Activated naive CD8-positive, alpha-beta T cell treated with anti-CD3 and anti-CD28 coated beads for 36 hours (primary cell): ENCODE results near the gene VCAN. TPM values are rescaled to one million over a fixed set of nuclear protein-coding genes. Genes with fewer than 3 reads are reported as not detected.
"Not testable (repeated sequence)": the region's sequence is repeated elsewhere in the genome, so short reads cannot be mapped to it uniquely, and the experiment has no call there.

Experiments
- DNase-seq: peaks from one replicate; pipeline ENCODE4 v3.0.0; 2021
- H3K27ac Mint-ChIP-seq: one replicate; pipeline ENCODE4 v1.8.0; 2022; ENCODE audit warnings: mild to moderate bottlenecking, moderate library complexity, mixed read lengths
- H3K27me3 Mint-ChIP-seq: one replicate; pipeline ENCODE4 v1.8.0; 2022; ENCODE audit warnings: mild to moderate bottlenecking, mixed read lengths
- H3K36me3 Mint-ChIP-seq: one replicate; pipeline ENCODE4 v1.8.0; 2021; ENCODE audit warnings: mild to moderate bottlenecking, mixed read lengths
- H3K4me1 Mint-ChIP-seq: one replicate; pipeline ENCODE4 v1.8.0; 2021; ENCODE audit warnings: mixed read lengths
- H3K4me3 Mint-ChIP-seq: one replicate; pipeline ENCODE4 v1.8.0; 2022; ENCODE audit warnings: mild to moderate bottlenecking, moderate library complexity, mixed read lengths
- H3K9me3 Mint-ChIP-seq: one replicate; pipeline ENCODE4 v1.8.0; 2022; ENCODE audit warnings: mixed read lengths
- total RNA-seq, 2 experiments: library from RNA; stranded (reverse); gene quantifications; one replicate each; pipeline ENCODE4 v1.2.3, GENCODE V29; 2021

The VCAN gene
- total RNA-seq = not detected

- peaks cover 2% of the 10 kb centered on the region for H3K36me3 Mint-ChIP-seq
- DNase-seq = no peak
- no peak within 1 kb of the TSS for H3K27ac Mint-ChIP-seq
- H3K4me3 Mint-ChIP-seq = peak within 1 kb of the TSS; percentile 61
- no peaks in the 10 kb centered on the region for H3K9me3 Mint-ChIP-seq
- peaks cover 33% of the 10 kb centered on the region for H3K4me1 Mint-ChIP-seq
- H3K27me3 Mint-ChIP-seq = peaks cover 91% of the 10 kb centered on the region
These were observed at the start of gene VCAN for GRCh38 chr5:83471405-83472212. Gene VCAN (plus strand): TSS chr5:83471744. CDS start chr5:83483519, 11,775 bp downstream.

- Mint-ChIP-seq H3K9me3 (peaks cover 2% of the 10 kb centered on the region), H3K4me3 (no peak overlapping the region)
These were observed 49.3 kb upstream of the VCAN start for GRCh38 chr5:83422284-83422683.

GRCh38 chr5:83426855-83427254, 44.7 kb upstream of the VCAN start:
- Mint-ChIP-seq H3K27ac (no peak overlapping the region), H3K4me3 (no peak overlapping the region), H3K36me3 (no peaks in the 10 kb centered on the region), H3K27me3 (no peaks in the 10 kb centered on the region), H3K4me1 (peaks cover 4% of the 10 kb centered on the region), H3K9me3 (no peaks in the 10 kb centered on the region)
- DNase-seq = no peak

More at GRCh38 chr5:83422284-83422683, 49.3 kb upstream of the VCAN start:
- peaks cover 1% of the 10 kb centered on the region for H3K4me1 Mint-ChIP-seq
- H3K36me3 Mint-ChIP-seq = no peaks in the 10 kb centered on the region
- H3K27me3 Mint-ChIP-seq = no peaks in the 10 kb centered on the region
- no peak for DNase-seq
- H3K27ac Mint-ChIP-seq = no peak overlapping the region

- DNase-seq = no peak
- no peak overlapping the region for H3K4me3 Mint-ChIP-seq
- H3K9me3 Mint-ChIP-seq = no peaks in the 10 kb centered on the region
- H3K27me3 Mint-ChIP-seq = no peaks in the 10 kb centered on the region
- no peak overlapping the region for H3K27ac Mint-ChIP-seq
- H3K36me3 Mint-ChIP-seq = no peaks in the 10 kb centered on the region
- H3K4me1 Mint-ChIP-seq = peaks cover 4% of the 10 kb centered on the region
These were observed 43.4 kb upstream of the VCAN start for GRCh38 chr5:83428126-83428525.

GRCh38 chr5:83428890-83429289, 42.7 kb upstream of the VCAN start:
- no peaks in the 10 kb centered on the region for H3K9me3 Mint-ChIP-seq
- no peak for DNase-seq
- no peaks in the 10 kb centered on the region for H3K27me3 Mint-ChIP-seq
- H3K36me3 Mint-ChIP-seq = no peaks in the 10 kb centered on the region
- H3K4me3 Mint-ChIP-seq = no peak overlapping the region
- no peak overlapping the region for H3K27ac Mint-ChIP-seq
- H3K4me1 Mint-ChIP-seq = peaks cover 4% of the 10 kb centered on the region

- Mint-ChIP-seq H3K27me3 (no peaks in the 10 kb centered on the region), H3K27ac (no peak overlapping the region), H3K4me1 (peaks cover 4% of the 10 kb centered on the region), H3K4me3 (no peak overlapping the region), H3K9me3 (no peaks in the 10 kb centered on the region), H3K36me3 (no peaks in the 10 kb centered on the region)
- peak; percentile 45 for DNase-seq
These were observed 41.2 kb upstream of the VCAN start for GRCh38 chr5:83430130-83431010.

GRCh38 chr5:83433891-83434290, 37.7 kb upstream of the VCAN start:
- Mint-ChIP-seq H3K27ac (no peak overlapping the region), H3K27me3 (no peaks in the 10 kb centered on the region), H3K4me3 (no peak overlapping the region), H3K4me1 (peaks cover 3% of the 10 kb centered on the region), H3K36me3 (no peaks in the 10 kb centered on the region), H3K9me3 (peaks cover 3% of the 10 kb centered on the region)
- no peak for DNase-seq

- Mint-ChIP-seq H3K9me3 (peaks cover 3% of the 10 kb centered on the region), H3K4me1 (peaks cover 3% of the 10 kb centered on the region), H3K36me3 (no peaks in the 10 kb centered on the region), H3K4me3 (no peak overlapping the region), H3K27ac (no peak overlapping the region), H3K27me3 (no peaks in the 10 kb centered on the region)
- DNase-seq = no peak
These were observed 36.6 kb upstream of the VCAN start for GRCh38 chr5:83434946-83435345.

GRCh38 chr5:83436276-83436675, 35.3 kb upstream of the VCAN start:
- Mint-ChIP-seq H3K4me3 (no peak overlapping the region), H3K27ac (no peak overlapping the region), H3K4me1 (no peaks in the 10 kb centered on the region), H3K27me3 (no peaks in the 10 kb centered on the region), H3K36me3 (no peaks in the 10 kb centered on the region), H3K9me3 (peaks cover 3% of the 10 kb centered on the region)
- DNase-seq = no peak

GRCh38 chr5:83437697-83438096, 33.8 kb upstream of the VCAN start:
- H3K27ac Mint-ChIP-seq, DNase-seq, H3K9me3 Mint-ChIP-seq, H3K27me3 Mint-ChIP-seq, H3K4me3 Mint-ChIP-seq, H3K36me3 Mint-ChIP-seq, H3K4me1 Mint-ChIP-seq: not testable (repeated sequence)

- no peak overlapping the region for H3K4me3 Mint-ChIP-seq
- DNase-seq = no peak
- H3K9me3 Mint-ChIP-seq = peaks cover 3% of the 10 kb centered on the region
- H3K4me1 Mint-ChIP-seq = no peaks in the 10 kb centered on the region
- H3K36me3 Mint-ChIP-seq = no peaks in the 10 kb centered on the region
- H3K27me3 Mint-ChIP-seq = no peaks in the 10 kb centered on the region
- no peak overlapping the region for H3K27ac Mint-ChIP-seq
These were observed 30.7 kb upstream of the VCAN start for GRCh38 chr5:83440826-83441225.

GRCh38 chr5:83441747-83442146, 29.8 kb upstream of the VCAN start:
- DNase-seq = no peak
- Mint-ChIP-seq H3K9me3 (peaks cover 3% of the 10 kb centered on the region), H3K4me1 (no peaks in the 10 kb centered on the region), H3K36me3 (no peaks in the 10 kb centered on the region), H3K27me3 (no peaks in the 10 kb centered on the region), H3K4me3 (no peak overlapping the region), H3K27ac (no peak overlapping the region)

GRCh38 chr5:83443534-83443933, 28.0 kb upstream of the VCAN start:
- no peaks in the 10 kb centered on the region for H3K4me1 Mint-ChIP-seq
- no peaks in the 10 kb centered on the region for H3K9me3 Mint-ChIP-seq
- H3K27ac Mint-ChIP-seq = no peak overlapping the region
- H3K27me3 Mint-ChIP-seq = no peaks in the 10 kb centered on the region
- no peak overlapping the region for H3K4me3 Mint-ChIP-seq
- no peak for DNase-seq
- H3K36me3 Mint-ChIP-seq = no peaks in the 10 kb centered on the region

- Mint-ChIP-seq H3K4me3 (no peak overlapping the region), H3K4me1 (no peaks in the 10 kb centered on the region), H3K27me3 (no peaks in the 10 kb centered on the region), H3K36me3 (no peaks in the 10 kb centered on the region), H3K27ac (no peak overlapping the region), H3K9me3 (no peaks in the 10 kb centered on the region)
- DNase-seq = no peak
These were observed 27.1 kb upstream of the VCAN start for GRCh38 chr5:83444445-83444844.

GRCh38 chr5:83446253-83446947, 25.1 kb upstream of the VCAN start:
- Mint-ChIP-seq H3K9me3 (no peaks in the 10 kb centered on the region), H3K27me3 (no peaks in the 10 kb centered on the region), H3K4me1 (no peaks in the 10 kb centered on the region), H3K36me3 (no peaks in the 10 kb centered on the region), H3K4me3 (no peak overlapping the region), H3K27ac (no peak overlapping the region)
- no peak for DNase-seq
